SU-DHL-6 (cell line): ENCODE results near the gene C11orf68.

Experiments used
- H2AFZ ChIP-seq: fragments of 200-600 bp; sonication (generic); 2 replicates; pipeline ENCODE4 v1.6.1; 2014; ENCODE audit warnings: low read depth, mild to moderate bottlenecking, moderate library complexity, mixed read lengths, antibody characterized with exemption, low read length; ENCODE audit not compliant: severe bottlenecking
- H3F3A ChIP-seq: fragments of 200-600 bp; shearing (Covaris generic); 2 replicates; pipeline ENCODE4 v1.6.0; 2016; ENCODE audit warnings: antibody characterized with exemption, mild to moderate bottlenecking; ENCODE audit not compliant: insufficient read depth
- H3K27ac ChIP-seq: fragments of 200-600 bp; sonication (generic); 2 replicates; pipeline ENCODE4 v1.5.1; 2016; ENCODE audit warnings: low read depth, mild to moderate bottlenecking, low read length, moderate library complexity, mixed read lengths
- H3K27me3 ChIP-seq: fragments of 200-600 bp; sonication (generic), shearing (Covaris generic); 2 replicates; pipeline ENCODE4 v1.6.0; 2014; ENCODE audit warnings: mild to moderate bottlenecking, low read length
- H3K36me3 ChIP-seq: fragments of 200-600 bp; sonication (generic); 2 replicates; pipeline ENCODE4 v1.6.1; 2014; ENCODE audit warnings: mild to moderate bottlenecking, low read length, mixed read lengths
- H3K4me2 ChIP-seq: fragments of 300-600, 200-600 bp; shearing (Covaris generic), sonication (generic); 2 replicates; pipeline ENCODE4 v1.6.0; 2014; ENCODE audit warnings: low read length, low read depth, mild to moderate bottlenecking; ENCODE audit not compliant: poor library complexity, severe bottlenecking
- H3K4me3 ChIP-seq: fragments of 200-600 bp; sonication (generic); 2 replicates; pipeline ENCODE4 v1.5.1; 2014; ENCODE audit warnings: antibody characterized with exemption, low read length, mild to moderate bottlenecking, mixed read lengths; ENCODE audit not compliant: insufficient read depth, poor library complexity, severe bottlenecking
- H3K79me2 ChIP-seq: fragments of 200-600 bp; sonication (generic); 2 replicates; pipeline ENCODE4 v1.6.1; 2014; ENCODE audit warnings: mild to moderate bottlenecking, low read length, moderate library complexity; ENCODE audit not compliant: insufficient read depth
- H3K9ac ChIP-seq: fragments of 200-600 bp; sonication (generic); 2 replicates; pipeline ENCODE4 v1.7.0; 2014; ENCODE audit warnings: mild to moderate bottlenecking, low read length
- H3K9me2 ChIP-seq: fragments of 200-600 bp; sonication (generic); replicated peaks from 2 replicates; pipeline ENCODE4 v1.6.1; 2014; ENCODE audit warnings: low read length; ENCODE audit not compliant: insufficient read depth
- H3K9me3 ChIP-seq: fragments of 200-600 bp; sonication (generic); 2 replicates; pipeline ENCODE4 v1.6.1; 2014; ENCODE audit warnings: low read length, mixed read lengths; ENCODE audit not compliant: insufficient read depth
- H4K20me1 ChIP-seq: fragments of 200-600 bp; sonication (generic); 2 replicates; pipeline ENCODE4 v1.6.1; 2014; ENCODE audit warnings: low read depth, mild to moderate bottlenecking, antibody characterized with exemption, low read length, moderate library complexity, mixed read lengths
- CTCF ChIP-seq: fragments of 200-600 bp; sonication (generic); IDR thresholded peaks from one replicate; pipeline ENCODE4 v1.5.1; 2017; ENCODE audit warnings: antibody characterized with exemption, mild to moderate bottlenecking, low read length, moderate library complexity; ENCODE audit not compliant: insufficient read depth, poor library complexity, severe bottlenecking
- EZH2phosphoT487 ChIP-seq: fragments of 200-600 bp; sonication (generic), shearing (Covaris generic); conservative IDR thresholded peaks from 2 replicates; pipeline ENCODE4 v1.6.1; 2018; ENCODE audit warnings: mild to moderate bottlenecking, antibody characterized with exemption, low read length, moderate library complexity, mixed read lengths

C11orf68 gene

GRCh38 chr11:65945941-65946558 is 27.2 kb upstream of the C11orf68 start:
- no peak overlapping the region for H3K4me2 ChIP-seq
- TF ChIP-seq CTCF (no peak), EZH2phosphoT487 (no peak)
- no peaks in the 10 kb centered on the region for H3K9me2 ChIP-seq
- no peak overlapping the region for H3K27ac ChIP-seq
- no peak overlapping the region for H3K4me3 ChIP-seq
- no peak overlapping the region for H3K9ac ChIP-seq
- H3K36me3 ChIP-seq, result no peaks in the 10 kb centered on the region
- no peaks in the 10 kb centered on the region for H3K27me3 ChIP-seq
- no peak overlapping the region for H2AFZ ChIP-seq
- no peaks in the 10 kb centered on the region for H3F3A ChIP-seq
- no peaks in the 10 kb centered on the region for H4K20me1 ChIP-seq
- H3K9me3 ChIP-seq, result no peaks in the 10 kb centered on the region
- H3K79me2 ChIP-seq, result no peaks in the 10 kb centered on the region

- no peaks in the 10 kb centered on the region for H3K79me2 ChIP-seq
- no peak within 1 kb of the TSS for H2AFZ ChIP-seq
- H3K36me3 ChIP-seq, result no peaks in the 10 kb centered on the region
- no peaks in the 10 kb centered on the region for H4K20me1 ChIP-seq
- H3F3A ChIP-seq, result no peaks in the 10 kb centered on the region
- H3K27ac ChIP-seq, result no peak within 1 kb of the TSS
- no peak within 1 kb of the TSS for H3K4me3 ChIP-seq
- H3K9me3 ChIP-seq, result no peaks in the 10 kb centered on the region
- no peaks in the 10 kb centered on the region for H3K9me2 ChIP-seq
- no peak within 1 kb of the TSS for H3K4me2 ChIP-seq
- H3K27me3 ChIP-seq, result no peaks in the 10 kb centered on the region
- H3K9ac ChIP-seq, result no peak within 1 kb of the TSS
- TF ChIP-seq CTCF (no peak), EZH2phosphoT487 (no peak)
Measured at GRCh38 chr11:65945430-65945911, 26.6 kb upstream of the C11orf68 start, which contains the start of gene TSGA10IP. Gene TSGA10IP (plus strand): TSS chr11:65945480. CDS start chr11:65945676, 196 bp downstream.

GRCh38 chr11:65944767-65945166 is 25.9 kb upstream of the C11orf68 start:
- no peaks in the 10 kb centered on the region for H4K20me1 ChIP-seq
- H3K27me3 ChIP-seq, result no peaks in the 10 kb centered on the region
- H2AFZ ChIP-seq, result no peak overlapping the region
- no peak overlapping the region for H3K4me2 ChIP-seq
- H3K27ac ChIP-seq, result no peak overlapping the region
- H3K4me3 ChIP-seq, result no peak overlapping the region
- H3K9ac ChIP-seq, result no peak overlapping the region
- no peaks in the 10 kb centered on the region for H3K79me2 ChIP-seq
- TF ChIP-seq CTCF (no peak), EZH2phosphoT487 (no peak)
- H3K9me2 ChIP-seq, result no peaks in the 10 kb centered on the region
- no peaks in the 10 kb centered on the region for H3K9me3 ChIP-seq
- H3K36me3 ChIP-seq, result no peaks in the 10 kb centered on the region
- no peaks in the 10 kb centered on the region for H3F3A ChIP-seq
